ENCODE results near the gene IL1R2. TPM values are rescaled to one million over a fixed set of nuclear protein-coding genes. Genes with fewer than 3 reads are reported as not detected.

IL1R2 gene
- total and polyA plus RNA-seq, 2 experiments from 2014 or later = not detected

GRCh38 chr2:102029952-102030351, 38.2 kb downstream of the IL1R2 start (continued):
- TF ChIP-seq, protein P1, sequence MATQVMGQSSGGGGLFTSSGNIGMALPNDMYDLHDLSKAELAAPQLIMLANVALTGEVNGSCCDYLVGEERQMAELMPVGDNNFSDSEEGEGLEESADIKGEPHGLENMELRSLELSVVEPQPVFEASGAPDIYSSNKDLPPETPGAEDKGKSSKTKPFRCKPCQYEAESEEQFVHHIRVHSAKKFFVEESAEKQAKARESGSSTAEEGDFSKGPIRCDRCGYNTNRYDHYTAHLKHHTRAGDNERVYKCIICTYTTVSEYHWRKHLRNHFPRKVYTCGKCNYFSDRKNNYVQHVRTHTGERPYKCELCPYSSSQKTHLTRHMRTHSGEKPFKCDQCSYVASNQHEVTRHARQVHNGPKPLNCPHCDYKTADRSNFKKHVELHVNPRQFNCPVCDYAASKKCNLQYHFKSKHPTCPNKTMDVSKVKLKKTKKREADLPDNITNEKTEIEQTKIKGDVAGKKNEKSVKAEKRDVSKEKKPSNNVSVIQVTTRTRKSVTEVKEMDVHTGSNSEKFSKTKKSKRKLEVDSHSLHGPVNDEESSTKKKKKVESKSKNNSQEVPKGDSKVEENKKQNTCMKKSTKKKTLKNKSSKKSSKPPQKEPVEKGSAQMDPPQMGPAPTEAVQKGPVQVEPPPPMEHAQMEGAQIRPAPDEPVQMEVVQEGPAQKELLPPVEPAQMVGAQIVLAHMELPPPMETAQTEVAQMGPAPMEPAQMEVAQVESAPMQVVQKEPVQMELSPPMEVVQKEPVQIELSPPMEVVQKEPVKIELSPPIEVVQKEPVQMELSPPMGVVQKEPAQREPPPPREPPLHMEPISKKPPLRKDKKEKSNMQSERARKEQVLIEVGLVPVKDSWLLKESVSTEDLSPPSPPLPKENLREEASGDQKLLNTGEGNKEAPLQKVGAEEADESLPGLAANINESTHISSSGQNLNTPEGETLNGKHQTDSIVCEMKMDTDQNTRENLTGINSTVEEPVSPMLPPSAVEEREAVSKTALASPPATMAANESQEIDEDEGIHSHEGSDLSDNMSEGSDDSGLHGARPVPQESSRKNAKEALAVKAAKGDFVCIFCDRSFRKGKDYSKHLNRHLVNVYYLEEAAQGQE (IDR thresholded peaks at IDR 0.05; ENCODE audit: unreplicated experiment) = no peak
- TF ChIP-seq ZNF331 (CRISPR knock-in tag; IDR thresholded peaks at IDR 0.05; ENCODE audit: low read depth) (no peak), ZNF462 (CRISPR knock-in tag; IDR thresholded peaks at IDR 0.05) (no peak), JUNB (IDR thresholded peaks at IDR 0.05; ENCODE audit: unreplicated experiment) (no peak), POLR2AphosphoS5 (IDR thresholded peaks at IDR 0.05; ENCODE audit: low read depth) (no peak)

GRCh38 chr2:102030502-102030854, 38.7 kb downstream of the IL1R2 start:
- Histone ChIP-seq H3K79me2 (replicated peaks; ENCODE audit: insufficient read depth) (no peaks in the 10 kb centered on the region), H3K4me2 (no peak overlapping the region), H3K27me3 (ENCODE audit: insufficient read depth) (no peaks in the 10 kb centered on the region), H2AFZ (no peak overlapping the region), H3K9me2 (ENCODE audit: insufficient read depth) (peaks cover 20% of the 10 kb centered on the region), H3F3A (replicated peaks; ENCODE audit: low read depth) (no peaks in the 10 kb centered on the region), H4K20me1 (replicated peaks; ENCODE audit: insufficient read depth) (no peaks in the 10 kb centered on the region), H3K27ac (ENCODE audit: low read depth) (no peak overlapping the region), H3K4me3 (no peak overlapping the region), H3K4me1 (ENCODE audit: insufficient read depth) (no peaks in the 10 kb centered on the region), H3K36me3 (ENCODE audit: insufficient read depth) (no peaks in the 10 kb centered on the region)
- ATAC-seq (no peak), DNase-seq (ENCODE audit: low spot score) (no peak)
- Mint-ChIP-seq H3K36me3 (ENCODE audit: low read depth) (no peaks in the 10 kb centered on the region), H3K27ac (no peak overlapping the region), H3K27me3 (ENCODE audit: insufficient read depth, low read depth, poor library complexity) (no peaks in the 10 kb centered on the region), H3K4me1 (peaks cover 8% of the 10 kb centered on the region), H3K9me3 (no peaks in the 10 kb centered on the region), H3K4me3 (no peak overlapping the region)
- TF ChIP-seq, protein P1 (IDR thresholded peaks at IDR 0.05; ENCODE audit: unreplicated experiment) = no peak
- no peak for TF ChIP-seq ETS1 (IDR thresholded peaks at IDR 0.05)
- TF ChIP-seq JUNB (IDR thresholded peaks at IDR 0.05; ENCODE audit: unreplicated experiment) = no peak
- TF ChIP-seq, protein P2, sequence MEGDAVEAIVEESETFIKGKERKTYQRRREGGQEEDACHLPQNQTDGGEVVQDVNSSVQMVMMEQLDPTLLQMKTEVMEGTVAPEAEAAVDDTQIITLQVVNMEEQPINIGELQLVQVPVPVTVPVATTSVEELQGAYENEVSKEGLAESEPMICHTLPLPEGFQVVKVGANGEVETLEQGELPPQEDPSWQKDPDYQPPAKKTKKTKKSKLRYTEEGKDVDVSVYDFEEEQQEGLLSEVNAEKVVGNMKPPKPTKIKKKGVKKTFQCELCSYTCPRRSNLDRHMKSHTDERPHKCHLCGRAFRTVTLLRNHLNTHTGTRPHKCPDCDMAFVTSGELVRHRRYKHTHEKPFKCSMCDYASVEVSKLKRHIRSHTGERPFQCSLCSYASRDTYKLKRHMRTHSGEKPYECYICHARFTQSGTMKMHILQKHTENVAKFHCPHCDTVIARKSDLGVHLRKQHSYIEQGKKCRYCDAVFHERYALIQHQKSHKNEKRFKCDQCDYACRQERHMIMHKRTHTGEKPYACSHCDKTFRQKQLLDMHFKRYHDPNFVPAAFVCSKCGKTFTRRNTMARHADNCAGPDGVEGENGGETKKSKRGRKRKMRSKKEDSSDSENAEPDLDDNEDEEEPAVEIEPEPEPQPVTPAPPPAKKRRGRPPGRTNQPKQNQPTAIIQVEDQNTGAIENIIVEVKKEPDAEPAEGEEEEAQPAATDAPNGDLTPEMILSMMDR (conservative IDR thresholded peaks at IDR 0.05; ENCODE audit: low read depth in 2 of 2) = no peak
- no peak for TF ChIP-seq ZNF114 (CRISPR knock-in tag; IDR thresholded peaks at IDR 0.05)
- no peak for TF ChIP-seq NANOG (IDR thresholded peaks at IDR 0.05; ENCODE audit: borderline replicate concordance)

Data from GM23338 (cell line).